Stimulated activated CD8-positive, alpha-beta memory T cell treated with anti-CD3 and anti-CD28 coated beads, Interleukin-15, amount 100 ng/mL, for 24 hours (primary cell): ENCODE measurements around the gene PREB.

Source experiments
- DNase-seq: peaks from one replicate; pipeline ENCODE4 v3.0.0-alpha.2; 2020; ENCODE audit warnings: low read depth

Gene PREB

DNA sequence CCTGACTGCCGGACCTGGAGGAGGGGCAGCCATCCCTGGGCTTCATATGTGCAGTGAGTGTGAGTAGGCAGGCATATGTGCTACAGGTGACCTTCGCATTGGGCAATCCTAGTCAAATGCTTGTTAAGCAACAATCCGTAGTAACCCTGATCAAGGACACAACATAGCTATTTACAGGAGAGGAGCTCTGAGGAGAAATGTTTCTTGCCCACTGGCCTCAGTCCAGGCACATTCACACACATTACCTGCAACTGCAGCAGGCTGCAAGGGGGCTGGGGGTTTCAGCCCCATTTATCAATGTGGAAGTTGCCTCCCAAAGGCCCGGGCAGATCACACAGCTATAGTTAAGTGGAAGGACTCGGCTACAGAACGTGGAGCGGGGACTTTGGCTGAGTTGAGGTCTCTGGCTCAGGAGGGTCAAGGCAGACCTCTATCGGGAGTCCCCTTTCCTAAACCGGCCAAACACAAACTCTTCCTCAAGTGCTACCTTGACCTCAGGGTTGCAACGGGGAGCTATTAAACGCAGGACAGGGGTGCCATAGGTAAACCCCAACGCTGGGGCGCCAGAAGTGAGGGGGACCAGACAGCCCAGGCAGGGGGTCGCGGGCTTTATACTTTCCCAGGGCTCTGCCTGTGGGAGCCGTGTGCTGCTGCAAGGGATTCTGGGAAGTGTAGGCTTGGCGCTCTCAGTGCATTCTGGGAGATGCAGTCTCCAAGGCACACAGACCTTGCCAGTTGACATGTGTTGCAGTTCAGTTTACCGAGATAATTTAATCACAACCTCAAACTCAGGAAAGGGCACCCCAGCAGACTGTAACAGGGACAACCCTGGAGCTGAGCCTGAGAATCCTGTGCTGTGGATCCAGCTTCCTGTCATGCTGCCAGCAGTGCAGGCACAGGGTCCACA, 38.4 kb downstream of the PREB start:
- DNase-seq, result no peak

DNA sequence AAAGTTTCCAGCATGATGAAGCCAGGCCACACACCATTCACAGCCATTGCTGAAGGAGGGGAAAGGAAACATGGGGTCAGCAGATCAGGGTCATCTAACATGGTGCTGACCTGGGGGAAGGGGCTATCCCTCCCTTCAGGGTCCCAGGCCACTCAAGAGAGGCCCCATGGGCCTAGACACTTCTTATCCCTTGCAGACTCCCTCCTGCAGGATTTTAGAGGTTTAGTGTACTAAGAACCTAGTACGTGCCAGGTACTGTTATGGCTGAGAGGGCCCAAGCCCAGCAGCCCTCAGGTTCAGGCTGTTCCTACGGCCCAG, 39.0 kb downstream of the PREB start:
- DNase-seq, result no peak

- DNase-seq, result no peak
These were observed 40.0 kb downstream of the PREB start for GRCh38 chr2:27094353-27094984.

DNA sequence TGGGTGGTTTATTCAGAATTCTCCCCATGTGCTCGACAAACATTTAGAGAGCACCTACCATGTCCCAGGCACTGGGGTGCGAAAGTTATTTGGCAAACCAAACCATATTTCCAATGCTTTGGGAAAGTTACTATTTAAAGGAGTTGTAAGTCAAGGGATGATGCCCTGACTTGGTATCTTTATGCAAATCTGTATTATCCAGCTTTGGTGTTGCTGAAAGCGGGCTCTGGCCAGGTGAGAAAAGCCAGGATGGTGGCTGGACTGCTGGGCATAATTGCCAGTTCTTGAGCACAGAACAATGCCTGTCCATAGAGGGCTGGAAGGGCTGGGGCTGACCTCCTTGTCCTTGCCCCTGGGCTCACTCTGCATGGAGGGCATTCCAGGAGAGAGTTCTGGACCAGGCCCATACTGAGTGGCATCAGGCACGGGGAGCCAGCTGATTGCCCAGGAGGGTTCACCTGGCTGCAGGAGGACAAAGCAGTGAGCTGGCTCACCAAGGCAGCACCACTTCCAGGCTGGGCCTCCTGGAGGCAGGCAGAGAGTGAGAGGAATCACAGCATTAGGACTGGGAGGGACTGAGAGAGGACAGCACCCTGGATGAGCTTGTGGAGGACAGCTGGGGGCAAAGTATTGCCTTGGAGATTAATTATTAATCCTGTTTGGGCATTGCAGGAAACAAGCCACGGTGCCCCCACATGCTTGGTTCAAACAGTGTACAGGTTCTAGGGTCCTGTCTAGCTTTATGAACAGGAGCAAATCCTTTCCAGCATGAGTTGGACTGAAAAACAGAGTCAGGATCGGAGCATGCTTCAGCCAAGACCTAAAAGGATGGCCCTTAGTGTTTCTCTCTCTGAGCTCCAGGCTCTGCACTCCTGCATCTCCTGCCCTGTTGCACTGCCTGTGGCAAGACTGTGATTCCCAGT, 40.7 kb downstream of the PREB start:
- DNase-seq, result no peak

DNA sequence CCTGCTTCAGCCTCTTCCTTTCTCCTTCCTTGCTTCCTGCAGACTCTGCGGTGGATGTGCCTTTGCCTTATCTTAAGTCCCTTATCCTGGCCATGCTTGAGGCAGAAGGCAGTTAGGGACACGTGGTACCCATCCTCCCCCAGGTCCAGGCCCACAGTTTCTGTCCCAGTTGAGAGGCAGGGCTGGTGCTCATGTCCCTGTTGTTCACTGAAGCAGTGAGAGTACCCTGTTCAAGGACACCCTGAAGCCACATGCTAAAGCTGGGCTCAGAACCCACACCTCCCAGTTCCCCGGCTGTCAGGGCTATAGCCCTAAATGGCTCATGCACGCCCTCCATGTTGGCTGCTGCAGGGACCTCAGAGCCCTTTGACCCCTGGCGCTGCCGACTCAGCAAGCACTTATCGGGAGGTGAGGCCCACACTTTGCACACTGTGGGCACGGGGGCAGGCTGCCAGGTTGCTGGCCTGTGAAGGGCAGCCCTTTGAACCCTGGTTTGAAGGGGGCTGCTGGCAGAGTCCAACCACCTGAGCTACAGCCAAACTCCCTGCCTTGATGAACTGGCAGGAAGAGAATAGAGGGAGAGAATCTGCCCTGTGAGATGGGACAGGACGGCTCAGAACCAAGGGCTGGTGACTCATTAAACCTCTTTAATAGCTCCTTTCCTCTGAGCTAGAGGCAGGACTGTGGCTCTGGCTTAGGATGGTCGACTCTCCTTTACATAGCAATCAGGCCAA, 41.6 kb downstream of the PREB start:
- no peak for DNase-seq

- no peak for DNase-seq
These were observed 42.4 kb downstream of the PREB start for GRCh38 chr2:27091746-27092695.

GRCh38 chr2:27089111-27089954, 45.1 kb downstream of the PREB start:
- DNase-seq, result no peak

DNA sequence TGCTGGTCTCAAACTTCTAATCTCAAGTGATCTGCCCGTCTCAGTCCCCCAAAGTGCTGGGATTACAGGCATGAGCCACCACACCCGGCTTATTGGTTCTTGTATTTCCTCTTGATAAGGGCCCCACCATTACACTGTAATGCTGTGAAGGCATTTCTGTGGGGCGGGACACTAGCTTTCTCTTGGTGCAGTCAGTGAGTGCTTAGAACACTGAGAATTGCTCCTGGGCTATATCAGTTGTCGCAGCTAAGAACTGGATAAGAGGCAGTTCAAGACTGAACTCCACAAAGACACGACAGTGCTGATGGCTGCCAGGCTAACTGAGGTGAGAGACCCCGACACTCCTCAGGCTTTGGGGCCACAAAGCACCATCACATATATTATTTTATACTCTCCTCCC, 45.8 kb downstream of the PREB start:
- no peak for DNase-seq

DNA sequence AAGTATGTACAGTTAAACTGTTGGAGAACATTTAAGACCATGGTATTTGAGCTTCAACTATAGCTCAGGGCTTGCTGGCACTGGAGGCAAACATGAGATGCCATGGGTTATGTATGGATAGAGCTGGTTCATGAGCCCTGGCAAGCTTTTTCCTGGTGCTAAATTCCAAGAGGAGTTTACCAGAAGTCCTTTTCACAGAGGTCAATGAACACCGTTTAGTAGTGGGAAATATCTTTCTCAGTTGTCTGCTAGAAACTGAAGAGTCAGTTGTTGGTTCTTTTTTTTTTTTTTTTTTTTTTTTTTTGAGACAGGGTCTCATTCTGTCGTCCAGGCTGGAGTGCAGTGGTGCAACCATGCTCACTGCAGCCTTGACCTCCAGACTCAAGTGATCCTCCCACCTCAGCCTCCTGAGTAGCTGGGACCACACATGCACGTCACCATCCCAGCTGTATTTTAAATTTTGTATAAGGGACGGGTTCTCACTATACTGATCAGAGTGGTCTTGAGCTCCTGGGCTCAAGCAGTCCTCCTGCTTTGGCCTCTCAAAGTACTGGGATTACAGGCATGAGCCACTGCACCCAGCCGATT, 46.5 kb downstream of the PREB start:
- no peak for DNase-seq

DNA sequence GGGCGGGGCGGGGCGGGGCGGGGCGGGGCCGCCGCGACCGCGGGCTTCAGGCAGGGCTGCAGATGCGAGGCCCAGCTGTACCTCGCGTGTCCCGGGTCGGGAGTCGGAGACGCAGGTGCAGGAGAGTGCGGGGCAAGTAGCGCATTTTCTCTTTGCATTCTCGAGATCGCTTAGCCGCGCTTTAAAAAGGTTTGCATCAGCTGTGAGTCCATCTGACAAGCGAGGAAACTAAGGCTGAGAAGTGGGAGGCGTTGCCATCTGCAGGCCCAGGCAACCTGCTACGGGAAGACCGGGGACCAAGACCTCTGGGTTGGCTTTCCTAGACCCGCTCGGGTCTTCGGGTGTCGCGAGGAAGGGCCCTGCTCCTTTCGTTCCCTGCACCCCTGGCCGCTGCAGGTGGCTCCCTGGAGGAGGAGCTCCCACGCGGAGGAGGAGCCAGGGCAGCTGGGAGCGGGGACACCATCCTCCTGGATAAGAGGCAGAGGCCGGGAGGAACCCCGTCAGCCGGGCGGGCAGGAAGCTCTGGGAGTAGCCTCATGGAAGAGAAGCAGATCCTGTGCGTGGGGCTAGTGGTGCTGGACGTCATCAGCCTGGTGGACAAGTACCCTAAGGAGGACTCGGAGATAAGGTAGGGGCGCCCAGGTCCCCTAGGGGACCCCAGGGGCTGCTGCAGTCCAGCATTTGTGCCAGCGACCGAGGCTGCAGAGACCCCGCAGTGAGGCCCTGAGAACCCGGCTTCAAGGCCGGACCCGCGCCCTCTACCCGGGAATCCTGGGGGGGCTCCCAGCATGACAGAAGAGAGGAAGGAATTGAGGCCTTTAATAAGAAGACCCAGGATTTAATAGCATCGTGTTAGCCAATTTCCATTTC, 47.5 kb downstream of the PREB start, which contains the start of gene KHK:
Gene KHK, plus strand, starts transcription at position 49 of the 870 bp plus-strand sequence. Its CDS starts 488 bp downstream, at position 537.
- no peak for DNase-seq

DNA sequence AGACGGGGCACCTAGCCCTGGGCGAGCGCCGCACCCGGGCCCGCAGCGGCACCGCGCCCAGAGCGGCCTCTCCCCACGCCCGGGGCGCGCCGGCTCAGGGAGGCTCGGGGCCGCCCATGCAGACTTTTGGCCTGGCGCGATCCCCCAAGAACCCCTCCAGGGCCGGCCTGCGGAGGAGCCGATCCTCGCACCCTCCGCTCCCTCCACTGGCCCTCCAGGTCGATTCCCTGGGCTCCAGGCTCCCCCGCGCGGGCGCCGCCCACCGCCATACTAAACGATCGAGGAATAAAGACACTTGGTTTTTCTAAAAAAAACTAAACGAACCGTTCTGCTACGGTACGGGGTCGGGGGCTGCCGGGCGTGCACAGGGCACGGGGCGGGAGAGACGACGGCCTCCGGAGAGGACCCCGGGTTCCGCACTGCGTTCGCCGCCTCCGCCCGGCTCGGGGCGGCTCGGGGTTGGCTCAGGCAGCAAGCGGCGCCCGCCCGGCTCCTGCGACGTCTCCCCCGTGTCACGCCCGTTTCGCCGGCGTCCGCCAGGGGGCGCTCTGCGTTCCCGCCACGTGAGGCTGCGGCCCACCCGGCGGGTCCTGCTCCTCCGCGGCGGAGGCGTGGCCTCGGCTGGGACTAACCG, 48.2 kb downstream of the PREB start:
- peak; percentile 99 for DNase-seq

GRCh38 chr2:27085673-27086089, 48.8 kb downstream of the PREB start:
- no peak for DNase-seq

DNA sequence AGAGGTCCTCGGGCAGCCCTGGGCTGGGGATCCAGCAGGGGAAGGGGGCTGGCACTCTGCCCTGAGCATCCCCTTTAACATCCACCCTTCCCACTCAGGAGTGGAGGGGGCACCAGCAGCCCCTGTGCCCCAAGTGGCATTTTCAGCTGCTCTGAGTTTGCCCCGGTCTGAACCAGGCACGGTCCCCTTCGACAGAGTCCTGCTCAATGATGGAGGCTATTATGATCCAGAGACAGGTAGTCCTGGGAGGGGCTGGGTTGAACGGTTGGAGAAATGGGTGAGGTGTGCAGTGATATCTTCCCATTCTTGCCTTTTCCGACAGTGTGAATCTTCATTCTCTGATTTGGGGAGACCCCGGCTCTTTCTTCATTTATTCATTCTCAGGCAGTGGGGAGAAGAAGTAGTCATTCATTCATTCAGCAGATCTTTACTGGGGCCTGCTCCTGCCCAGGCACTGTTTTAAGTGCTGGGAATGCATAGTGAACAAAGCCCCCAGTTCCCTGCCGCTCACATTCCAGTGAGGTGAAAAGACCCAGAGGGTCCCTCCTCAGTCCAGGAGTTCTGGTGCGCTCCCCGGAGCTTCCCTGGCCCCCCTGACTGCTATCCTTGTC, 49.3 kb downstream of the PREB start:
- DNase-seq, result no peak

DNA sequence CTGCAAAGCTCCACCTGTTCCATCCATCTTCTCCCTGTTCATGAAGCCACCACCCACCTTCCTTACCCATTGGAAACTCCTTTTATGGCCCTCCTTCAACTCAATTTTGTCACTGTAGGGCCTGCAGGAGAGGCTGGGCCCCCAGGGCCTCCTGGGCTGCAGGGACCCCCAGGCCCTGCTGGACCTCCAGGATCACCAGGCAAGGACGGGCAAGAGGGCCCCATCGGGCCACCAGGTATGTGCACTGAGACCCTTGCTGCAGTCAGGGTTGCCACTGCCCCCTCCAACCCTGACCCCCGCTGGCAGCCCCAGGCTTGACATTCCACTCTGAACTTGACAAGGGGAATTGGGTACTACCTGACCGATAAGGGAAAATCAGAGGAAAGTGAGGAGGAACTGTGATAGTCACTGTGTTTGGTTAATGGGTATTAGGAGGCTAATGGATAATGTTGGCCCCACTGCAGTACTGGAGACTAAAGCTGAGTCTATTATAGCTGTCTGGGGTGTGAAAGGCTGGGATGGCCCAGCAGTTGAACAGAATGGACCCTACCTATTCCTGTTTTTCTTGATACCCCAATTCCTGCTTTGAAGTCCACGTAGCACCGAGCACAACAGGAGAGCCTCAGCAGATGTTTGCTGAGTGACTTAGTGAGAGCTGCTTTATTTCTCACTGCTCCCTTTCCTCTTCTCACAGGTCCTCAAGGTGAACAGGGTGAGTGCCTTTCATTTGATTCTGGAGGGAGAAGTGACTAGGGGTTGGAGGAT, 50.0 kb downstream of the PREB start:
- no peak for DNase-seq

DNA sequence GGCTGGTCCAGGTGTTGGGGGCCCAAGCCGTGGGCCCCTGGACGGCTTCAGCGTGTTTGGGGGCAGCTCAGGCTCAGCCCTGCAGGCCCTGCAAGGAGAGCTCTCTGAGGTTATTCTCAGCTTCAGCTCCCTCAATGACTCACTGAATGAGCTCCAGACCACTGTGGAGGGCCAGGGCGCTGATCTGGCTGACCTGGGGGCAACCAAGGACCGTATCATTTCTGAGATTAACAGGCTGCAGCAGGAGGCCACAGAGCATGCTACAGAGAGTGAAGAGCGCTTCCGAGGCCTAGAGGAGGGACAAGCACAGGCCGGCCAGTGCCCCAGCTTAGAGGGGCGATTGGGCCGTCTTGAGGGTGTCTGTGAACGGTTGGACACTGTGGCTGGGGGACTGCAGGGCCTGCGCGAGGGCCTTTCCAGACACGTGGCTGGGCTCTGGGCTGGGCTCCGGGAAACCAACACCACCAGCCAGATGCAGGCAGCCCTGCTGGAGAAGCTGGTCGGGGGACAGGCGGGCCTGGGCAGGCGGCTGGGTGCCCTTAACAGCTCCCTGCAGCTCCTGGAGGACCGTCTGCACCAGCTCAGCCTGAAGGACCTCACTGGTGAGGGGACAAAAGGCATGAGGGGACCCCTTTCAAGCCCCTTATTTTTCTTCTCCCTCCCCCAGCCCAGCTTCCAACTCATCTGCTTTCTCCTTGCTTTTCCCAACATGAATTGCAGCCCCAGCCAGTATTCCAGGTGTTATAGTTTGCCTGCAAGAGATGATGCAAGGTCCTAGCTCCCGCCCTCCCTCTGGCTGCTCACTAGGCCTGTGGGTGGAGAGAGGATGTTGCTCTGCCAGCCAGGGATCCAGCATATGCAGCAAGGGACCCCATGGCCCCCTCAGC, 50.8 kb downstream of the PREB start:
- DNase-seq, result no peak
